BLaER1 (cell line): ENCODE measurements around the gene ZBTB6.

Experiments used
- H3K27ac ChIP-seq: shearing (Covaris generic); formaldehyde crosslinking; 2 replicates; pipeline ENCODE4 v1.8.1; 2022
- H3K27me3 ChIP-seq: shearing (Covaris generic); formaldehyde crosslinking; 2 replicates; pipeline ENCODE4 v1.8.1; 2022
- H3K36me3 ChIP-seq: shearing (Covaris generic); formaldehyde crosslinking; 2 replicates; pipeline ENCODE4 v1.8.1; 2022
- H3K4me1 ChIP-seq: shearing (Covaris generic); formaldehyde crosslinking; 2 replicates; pipeline ENCODE4 v1.8.1; 2022
- H3K4me2 ChIP-seq: shearing (Covaris generic); formaldehyde crosslinking; 2 replicates; pipeline ENCODE4 v1.8.1; 2022
- H3K4me3 ChIP-seq: shearing (Covaris generic); formaldehyde crosslinking; 2 replicates; pipeline ENCODE4 v1.8.1; 2022
- H3K9ac ChIP-seq: shearing (Covaris generic); formaldehyde crosslinking; 2 replicates; pipeline ENCODE4 v1.8.1; 2022
- H3K9me3 ChIP-seq: shearing (Covaris generic); formaldehyde crosslinking; 2 replicates; pipeline ENCODE4 v1.8.1; 2022
- H4K20me1 ChIP-seq: shearing (Covaris generic); formaldehyde crosslinking; 2 replicates; pipeline ENCODE4 v1.8.1; 2022
- Cebpa-rat ChIP-seq: shearing (Covaris generic); IDR thresholded peaks from 2 replicates; pipeline ENCODE4 v1.8.1; 2022

ZBTB6 gene

GRCh38 chr9:122912964-122913673 is at the start of gene ZBTB6:
TSS of gene ZBTB6 (minus strand) at chr9:122913323. CDS start at chr9:122912072, 1,251 bp downstream.
- Histone ChIP-seq H3K27me3 (peaks cover 16% of the 10 kb centered on the region; the same call in 1 of the 2 replicates), H3K4me2 (peak within 1 kb of the TSS; percentile 73), H3K9me3 (peaks cover 8% of the 10 kb centered on the region), H3K27ac (peak within 1 kb of the TSS; percentile 71), H3K4me3 (peak within 1 kb of the TSS; percentile 72), H3K36me3 (peaks cover 19% of the 10 kb centered on the region), H4K20me1 (no peaks in the 10 kb centered on the region), H3K9ac (peak within 1 kb of the TSS; percentile 71), H3K4me1 (peaks cover 18% of the 10 kb centered on the region)
- no peak for TF ChIP-seq Cebpa-rat

GRCh38 chr9:122961139-122961538 is 48.0 kb upstream of the ZBTB6 start:
- H3K9me3 ChIP-seq: peaks cover 4% of the 10 kb centered on the region; the same call in 1 of the 2 replicates
- peaks cover 8% of the 10 kb centered on the region for H4K20me1 ChIP-seq
- H3K4me3 ChIP-seq: no peak overlapping the region
- no peak overlapping the region for H3K9ac ChIP-seq
- H3K4me2 ChIP-seq: no peak overlapping the region
- TF ChIP-seq Cebpa-rat: no peak
- H3K27me3 ChIP-seq: no peaks in the 10 kb centered on the region
- no peak overlapping the region for H3K27ac ChIP-seq
- H3K4me1 ChIP-seq: no peaks in the 10 kb centered on the region
- peaks cover 49% of the 10 kb centered on the region for H3K36me3 ChIP-seq

GRCh38 chr9:122955961-122956360 is 42.8 kb upstream of the ZBTB6 start:
- H3K4me2 ChIP-seq: no peak overlapping the region
- TF ChIP-seq Cebpa-rat: no peak
- peaks cover 55% of the 10 kb centered on the region for H4K20me1 ChIP-seq
- H3K36me3 ChIP-seq: peaks cover 28% of the 10 kb centered on the region
- H3K4me3 ChIP-seq: no peak overlapping the region
- no peak overlapping the region for H3K9ac ChIP-seq
- H3K27ac ChIP-seq: no peak overlapping the region
- no peaks in the 10 kb centered on the region for H3K4me1 ChIP-seq
- peaks cover 3% of the 10 kb centered on the region; the same call in 1 of the 2 replicates for H3K9me3 ChIP-seq
- no peaks in the 10 kb centered on the region for H3K27me3 ChIP-seq

GRCh38 chr9:122954253-122954691 is 41.1 kb upstream of the ZBTB6 start:
- Histone ChIP-seq H3K27ac (no peak overlapping the region), H3K4me2 (no peak overlapping the region)
- no peak for TF ChIP-seq Cebpa-rat

GRCh38 chr9:122951056-122951455 is 37.9 kb upstream of the ZBTB6 start:
- Histone ChIP-seq H3K4me3 (no peak overlapping the region), H3K27me3 (no peaks in the 10 kb centered on the region), H3K4me1 (no peaks in the 10 kb centered on the region), H3K4me2 (no peak overlapping the region), H3K36me3 (peaks cover 7% of the 10 kb centered on the region), H3K9me3 (peaks cover 3% of the 10 kb centered on the region; the same call in 1 of the 2 replicates), H4K20me1 (peaks cover 91% of the 10 kb centered on the region), H3K27ac (no peak overlapping the region), H3K9ac (no peak overlapping the region)
- TF ChIP-seq Cebpa-rat: no peak

More at GRCh38 chr9:122954253-122954691, 41.1 kb upstream of the ZBTB6 start:
- H3K4me1 ChIP-seq: no peaks in the 10 kb centered on the region
- no peak overlapping the region for H3K4me3 ChIP-seq
- peaks cover 72% of the 10 kb centered on the region for H4K20me1 ChIP-seq
- no peak overlapping the region for H3K9ac ChIP-seq
- H3K36me3 ChIP-seq: peaks cover 13% of the 10 kb centered on the region
- no peaks in the 10 kb centered on the region for H3K27me3 ChIP-seq
- H3K9me3 ChIP-seq: peaks cover 3% of the 10 kb centered on the region; the same call in 1 of the 2 replicates

GRCh38 chr9:122950263-122950662 is 37.1 kb upstream of the ZBTB6 start:
- H3K4me3 ChIP-seq: no peak overlapping the region
- no peak overlapping the region for H3K4me2 ChIP-seq
- H3K9me3 ChIP-seq: peaks cover 3% of the 10 kb centered on the region; the same call in 1 of the 2 replicates
- no peaks in the 10 kb centered on the region for H3K4me1 ChIP-seq
- H4K20me1 ChIP-seq: peaks cover 91% of the 10 kb centered on the region
- no peak overlapping the region for H3K27ac ChIP-seq
- TF ChIP-seq Cebpa-rat: no peak
- peaks cover 7% of the 10 kb centered on the region for H3K36me3 ChIP-seq
- H3K27me3 ChIP-seq: no peaks in the 10 kb centered on the region
- H3K9ac ChIP-seq: no peak overlapping the region

GRCh38 chr9:122949696-122950095 is 36.6 kb upstream of the ZBTB6 start:
- H3K27me3 ChIP-seq: no peaks in the 10 kb centered on the region
- H3K9ac ChIP-seq: no peak overlapping the region
- no peak for TF ChIP-seq Cebpa-rat
- H3K4me1 ChIP-seq: no peaks in the 10 kb centered on the region
- peaks cover 9% of the 10 kb centered on the region for H3K36me3 ChIP-seq
- peaks cover 3% of the 10 kb centered on the region; the same call in 1 of the 2 replicates for H3K9me3 ChIP-seq
- no peak overlapping the region for H3K27ac ChIP-seq
- peaks cover 91% of the 10 kb centered on the region for H4K20me1 ChIP-seq
- no peak overlapping the region for H3K4me2 ChIP-seq
- H3K4me3 ChIP-seq: no peak overlapping the region

- no peak overlapping the region for H3K27ac ChIP-seq
- no peaks in the 10 kb centered on the region for H3K4me1 ChIP-seq
- TF ChIP-seq Cebpa-rat: no peak
- no peak overlapping the region for H3K4me2 ChIP-seq
- H3K4me3 ChIP-seq: no peak overlapping the region
- H3K9me3 ChIP-seq: peaks cover 3% of the 10 kb centered on the region; the same call in 1 of the 2 replicates
- no peaks in the 10 kb centered on the region for H3K27me3 ChIP-seq
- peaks cover 91% of the 10 kb centered on the region for H4K20me1 ChIP-seq
- H3K9ac ChIP-seq: no peak overlapping the region
- H3K36me3 ChIP-seq: peaks cover 16% of the 10 kb centered on the region
These were observed 35.2 kb upstream of the ZBTB6 start for GRCh38 chr9:122948313-122948712.

DNA sequence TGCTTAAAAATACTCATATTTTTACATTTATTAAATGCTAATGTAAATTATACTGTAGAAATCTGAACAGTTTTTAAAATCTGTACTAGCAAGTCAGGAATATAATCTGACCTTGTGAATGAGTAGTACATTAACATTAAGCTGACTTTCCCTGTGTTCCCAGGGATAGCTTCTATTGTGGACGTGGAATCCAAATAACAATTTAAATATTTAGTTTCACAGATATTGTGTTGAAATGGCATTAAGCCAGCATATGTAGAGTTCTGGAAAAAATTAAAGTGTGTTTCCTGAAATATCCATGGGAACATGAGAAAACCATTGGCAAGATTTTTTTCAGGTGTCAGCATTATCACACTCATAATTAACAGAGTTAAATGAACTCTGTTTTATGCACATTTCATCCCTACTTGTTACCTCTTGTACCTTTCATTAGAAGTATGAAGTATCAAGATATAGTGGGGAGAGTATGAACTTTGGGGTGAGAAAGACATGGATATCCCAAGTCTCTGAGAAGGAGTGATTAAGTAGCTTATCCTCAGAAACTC is 33.4 kb upstream of the ZBTB6 start:
- Histone ChIP-seq H3K27ac (no peak overlapping the region), H3K4me3 (no peak overlapping the region), H3K36me3 (peaks cover 16% of the 10 kb centered on the region), H3K27me3 (no peaks in the 10 kb centered on the region), H3K9ac (no peak overlapping the region), H3K9me3 (peaks cover 2% of the 10 kb centered on the region; the same call in 1 of the 2 replicates), H3K4me2 (no peak overlapping the region), H4K20me1 (peaks cover 95% of the 10 kb centered on the region), H3K4me1 (peaks cover 9% of the 10 kb centered on the region)
- no peak for TF ChIP-seq Cebpa-rat
